Fibroblast of skin of right quadriceps (primary cell): ENCODE measurements around the gene SERPINA4.

ENCODE experiments used
- DNase-seq: peaks from one replicate; pipeline ENCODE4 v3.0.0-alpha.2; 2013

The SERPINA4 gene

DNA sequence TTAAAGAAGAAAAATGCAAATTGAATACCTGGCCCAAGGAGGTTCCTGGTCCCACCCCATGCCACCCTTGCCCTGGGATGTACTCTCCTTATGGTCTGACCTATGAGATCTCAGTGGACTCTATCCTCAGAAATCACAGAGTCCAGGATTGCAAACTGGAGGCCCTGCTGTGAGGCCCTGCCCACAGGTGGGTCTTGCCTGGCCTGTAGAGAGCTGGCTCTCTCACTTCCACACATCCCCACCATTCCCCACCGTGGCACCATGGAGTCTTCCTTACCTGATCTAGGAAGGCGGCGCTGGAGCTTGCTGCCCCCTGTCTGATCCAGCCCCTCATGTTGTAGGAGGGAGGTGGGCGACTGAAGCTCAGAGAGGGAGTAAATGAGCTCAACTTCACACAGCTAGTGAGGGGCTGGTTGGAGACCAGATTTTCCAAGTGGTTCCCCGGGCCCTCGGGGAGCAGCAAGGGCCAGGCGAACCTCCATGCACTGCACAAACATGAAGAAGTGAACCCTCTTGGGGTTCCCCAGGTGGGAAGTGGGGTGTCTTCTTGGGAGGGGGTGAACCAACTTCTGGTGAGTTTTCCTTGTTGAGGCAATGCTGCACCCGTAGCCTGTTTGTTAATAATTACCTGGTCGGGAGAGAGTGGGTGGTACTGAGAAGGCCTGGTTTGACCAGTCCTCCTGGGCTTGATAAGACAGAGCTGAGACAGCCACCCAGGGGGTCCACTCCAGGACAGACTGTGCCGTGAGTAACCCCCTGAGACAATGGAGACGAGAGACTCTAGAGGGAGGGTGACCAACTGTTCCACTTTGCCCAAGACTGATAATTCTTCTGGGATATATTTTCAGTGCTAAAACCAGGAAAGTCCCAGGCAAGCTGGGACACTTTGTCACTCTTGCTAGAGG is at the start of gene SERPINA4:
Gene SERPINA4, plus strand, starts transcription at position 692 of the 905 bp plus-strand sequence. CDS start 2,041 bp downstream, outside the sequence.
- no peak for DNase-seq

- DNase-seq: no peak
These were observed 46.9 kb upstream of the SERPINA4 start for GRCh38 chr14:94514351-94514750.

GRCh38 chr14:94515426-94515825 is 45.8 kb upstream of the SERPINA4 start:
- no peak for DNase-seq

DNA sequence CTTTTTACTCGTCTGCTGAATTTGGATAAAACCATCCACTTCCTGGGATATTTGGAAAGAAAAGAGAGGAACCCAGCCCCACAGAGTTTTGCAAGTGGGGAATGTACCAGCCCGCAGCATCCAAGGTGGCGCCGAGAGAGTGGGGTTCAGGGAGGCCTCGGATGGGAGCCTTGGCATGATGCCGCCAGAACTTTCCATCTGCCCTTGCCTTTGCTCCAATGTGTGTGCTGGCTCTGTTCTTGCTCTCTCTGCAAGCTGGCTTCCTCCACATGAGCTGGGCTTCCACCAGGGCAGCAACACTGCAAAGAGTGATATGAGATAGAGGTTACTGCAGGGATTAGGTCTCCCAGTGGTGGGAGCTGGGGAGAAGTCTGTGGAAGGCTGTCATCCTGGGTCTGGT is 45.4 kb upstream of the SERPINA4 start:
- no peak for DNase-seq

DNA sequence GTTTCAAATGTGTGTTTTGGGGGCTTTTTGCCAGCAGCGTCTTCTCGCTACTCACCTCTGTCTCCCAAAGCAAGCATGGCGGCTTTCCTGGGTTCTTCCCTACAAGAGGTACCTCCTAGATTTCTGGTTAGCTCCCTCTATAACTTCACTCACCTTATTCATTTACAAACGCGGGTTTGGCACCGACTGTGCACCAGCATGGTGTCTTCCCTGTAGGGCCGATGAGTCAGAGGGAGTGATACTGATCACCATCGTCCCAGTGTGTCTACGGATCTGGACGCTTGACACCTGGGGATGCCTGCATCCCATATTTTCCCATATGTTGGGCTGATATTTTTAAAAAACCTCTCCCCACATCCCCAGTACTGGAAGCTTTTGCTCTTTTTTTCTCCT is 44.0 kb upstream of the SERPINA4 start:
- no peak for DNase-seq

- DNase-seq: no peak
These were observed 43.5 kb upstream of the SERPINA4 start for GRCh38 chr14:94517641-94518257.

DNA sequence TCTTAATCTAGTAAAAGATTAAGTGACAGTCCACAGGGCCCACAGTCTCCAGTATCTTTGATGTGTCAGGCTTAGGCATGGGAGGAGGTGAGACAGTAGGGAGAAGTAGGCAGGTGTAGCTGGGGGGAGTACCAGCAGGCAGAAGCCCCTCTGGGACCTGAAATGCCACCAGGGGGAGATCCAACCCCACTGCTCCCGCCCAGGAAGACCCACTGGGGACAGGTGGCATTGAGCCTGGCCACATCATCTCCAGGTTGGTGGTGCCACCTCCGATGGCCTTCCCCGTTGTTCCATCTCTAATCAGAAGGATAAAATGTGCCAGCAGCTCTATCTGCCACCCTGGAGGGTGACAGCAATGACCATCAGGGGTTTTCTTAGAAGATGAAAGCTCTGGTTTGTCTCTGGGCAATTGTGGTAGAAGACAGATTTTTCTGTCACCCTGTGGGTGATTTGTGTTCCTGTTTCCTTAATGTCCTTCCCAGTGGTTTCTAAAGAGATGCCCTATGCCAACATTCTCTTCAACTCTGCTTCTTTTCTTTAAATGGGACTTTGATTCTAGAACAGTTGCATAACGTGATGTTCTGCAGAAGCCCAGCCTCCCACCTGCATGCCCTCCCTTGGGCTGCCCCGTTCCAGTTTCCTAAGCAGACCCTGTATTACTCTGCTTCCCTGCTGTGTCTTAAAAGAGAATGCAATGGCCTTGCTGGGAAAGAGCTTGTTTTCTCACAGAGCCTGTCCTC is 39.7 kb upstream of the SERPINA4 start:
- no peak for DNase-seq

DNA sequence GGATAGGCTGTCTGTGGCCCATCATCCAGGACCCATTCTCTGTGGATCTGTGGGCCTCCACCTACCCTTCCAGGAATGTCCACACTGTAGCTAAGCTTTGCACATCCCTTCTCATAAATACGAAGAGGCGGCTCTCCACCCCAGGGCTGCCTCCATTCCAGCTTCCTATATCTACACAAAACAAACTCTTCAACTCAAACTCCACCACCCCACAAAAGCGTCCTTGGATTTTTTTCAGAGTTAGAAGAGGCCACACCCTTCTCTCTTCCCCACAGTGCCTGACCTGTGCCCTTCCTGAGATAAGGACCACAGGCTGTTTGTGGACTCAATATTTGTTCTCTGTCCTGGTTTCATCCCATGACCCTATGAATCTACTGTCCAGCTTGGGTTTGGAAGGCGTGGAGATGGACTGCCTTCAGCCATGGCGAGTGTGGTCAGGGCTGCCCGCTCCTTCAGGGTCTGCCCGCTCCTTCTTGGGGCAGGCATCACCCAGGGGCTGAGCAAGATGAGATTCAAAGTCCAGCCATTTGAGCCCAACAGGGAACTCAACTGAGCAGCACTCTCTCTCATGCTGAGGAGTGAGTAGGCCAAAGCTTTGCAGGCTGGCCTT is 39.0 kb upstream of the SERPINA4 start:
- DNase-seq: no peak

DNA sequence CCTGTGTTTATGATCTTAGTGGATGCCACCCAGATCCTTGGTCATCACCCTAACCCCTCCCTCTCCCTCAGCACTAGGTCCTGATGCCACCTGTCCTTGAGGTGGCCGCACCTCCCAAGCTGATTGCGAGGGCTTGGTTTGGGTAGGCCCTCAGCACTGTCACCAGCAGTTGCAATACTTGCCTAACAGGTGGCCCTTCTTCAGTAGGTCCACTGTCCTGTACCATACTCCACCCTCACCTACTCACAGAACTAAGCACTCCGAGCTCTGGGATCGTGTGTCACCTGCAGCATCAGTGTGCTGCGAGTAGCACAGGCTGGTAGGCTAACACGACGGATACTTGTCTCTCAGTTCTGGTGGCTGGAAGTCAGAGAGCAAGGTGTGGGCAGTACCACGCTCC is 38.0 kb upstream of the SERPINA4 start:
- no peak for DNase-seq

GRCh38 chr14:94524093-94524492 is 37.1 kb upstream of the SERPINA4 start:
- no peak for DNase-seq

DNA sequence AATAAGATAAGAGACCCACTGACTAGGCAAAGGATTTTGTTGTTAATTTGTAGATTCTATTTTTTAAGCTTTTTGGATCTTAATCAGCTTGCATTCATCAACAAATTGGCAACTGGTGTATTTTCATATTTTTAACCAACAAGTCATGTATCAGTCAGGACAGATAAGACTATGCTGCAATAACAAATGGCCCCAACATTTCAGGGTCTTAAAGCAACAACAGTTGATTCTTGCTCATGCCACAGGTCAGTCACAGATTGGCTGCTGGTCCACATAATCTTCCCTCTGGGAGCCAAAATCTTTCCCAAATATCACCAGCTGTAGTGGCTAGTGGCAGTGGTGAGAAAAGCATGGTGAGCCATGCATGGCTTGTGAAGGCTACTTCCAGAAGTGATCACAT is 30.1 kb upstream of the SERPINA4 start:
- no peak for DNase-seq

- DNase-seq: no peak
These were observed 28.8 kb upstream of the SERPINA4 start for GRCh38 chr14:94532447-94532846.

GRCh38 chr14:94535506-94535905 is 25.7 kb upstream of the SERPINA4 start:
- no peak for DNase-seq

DNA sequence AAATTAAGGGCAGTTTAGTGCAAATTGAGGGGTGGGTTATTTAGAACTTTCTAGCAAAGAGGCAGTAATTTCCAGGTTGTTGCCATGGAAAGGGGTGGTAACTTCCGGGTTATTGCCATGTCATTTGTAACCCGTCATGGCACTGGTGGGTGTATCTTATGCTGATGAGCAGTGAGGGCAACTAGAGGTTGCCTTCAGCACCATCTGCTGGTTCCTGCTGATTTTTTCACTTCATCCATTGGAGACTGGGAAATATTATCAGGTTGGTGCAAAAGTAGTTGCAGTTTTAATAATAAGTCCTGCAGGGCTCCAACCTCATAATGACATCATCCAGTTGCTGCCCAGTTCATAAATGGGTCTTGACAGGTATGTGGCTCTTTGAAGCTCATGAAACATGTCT is 24.4 kb upstream of the SERPINA4 start:
- no peak for DNase-seq

DNA sequence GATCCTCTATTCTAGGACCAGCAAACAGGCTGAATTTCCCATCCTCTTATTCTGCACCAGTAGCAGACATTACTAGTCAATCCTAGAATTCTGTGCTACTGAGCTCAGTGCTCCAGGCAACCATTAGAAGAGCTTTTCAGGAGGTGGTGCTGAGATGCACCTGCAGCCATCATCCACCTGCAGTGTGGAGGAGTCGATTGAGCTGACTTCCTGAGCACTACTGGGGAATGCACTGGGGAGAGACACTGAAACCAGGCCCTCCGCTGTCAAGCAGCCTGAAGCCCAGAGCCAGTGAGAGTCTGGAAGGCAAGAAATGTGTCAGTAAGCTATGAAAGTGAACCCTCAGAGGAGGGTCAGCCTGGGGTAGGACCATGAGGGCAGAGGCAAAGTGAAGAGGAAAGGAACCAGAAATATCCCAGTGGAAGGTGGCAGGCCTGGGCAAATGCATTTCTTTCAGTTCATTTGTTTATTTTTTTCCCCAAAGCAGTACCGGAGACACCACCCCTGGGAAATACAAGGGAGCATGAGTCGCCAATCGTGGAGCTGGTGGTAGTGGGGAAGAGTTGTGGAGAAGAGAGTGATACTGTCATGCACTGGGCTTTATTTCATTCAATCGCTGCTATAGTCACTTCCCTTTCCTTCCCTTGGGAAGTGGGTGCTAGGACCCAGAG is 23.0 kb upstream of the SERPINA4 start:
- no peak for DNase-seq

DNA sequence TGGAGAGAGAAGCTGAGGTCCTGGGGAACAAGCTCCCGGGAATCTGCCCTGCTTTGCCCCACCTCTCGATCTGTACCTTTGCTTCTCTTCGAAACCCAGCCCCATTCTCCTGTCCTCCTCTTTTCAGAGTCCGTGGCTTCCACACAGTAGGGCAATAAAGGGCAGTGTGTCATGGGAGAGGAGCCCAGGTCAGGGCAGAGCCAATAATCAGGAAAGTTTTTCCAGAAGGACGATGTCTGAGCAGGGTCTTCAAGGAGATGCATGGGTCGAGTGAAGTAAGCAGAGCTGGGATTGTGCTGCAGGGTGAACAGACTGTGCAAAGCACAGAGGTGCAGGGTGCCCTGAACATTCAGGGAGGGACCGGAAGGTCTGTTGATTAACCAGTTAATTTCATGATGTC is 22.1 kb upstream of the SERPINA4 start:
- DNase-seq: no peak

DNA sequence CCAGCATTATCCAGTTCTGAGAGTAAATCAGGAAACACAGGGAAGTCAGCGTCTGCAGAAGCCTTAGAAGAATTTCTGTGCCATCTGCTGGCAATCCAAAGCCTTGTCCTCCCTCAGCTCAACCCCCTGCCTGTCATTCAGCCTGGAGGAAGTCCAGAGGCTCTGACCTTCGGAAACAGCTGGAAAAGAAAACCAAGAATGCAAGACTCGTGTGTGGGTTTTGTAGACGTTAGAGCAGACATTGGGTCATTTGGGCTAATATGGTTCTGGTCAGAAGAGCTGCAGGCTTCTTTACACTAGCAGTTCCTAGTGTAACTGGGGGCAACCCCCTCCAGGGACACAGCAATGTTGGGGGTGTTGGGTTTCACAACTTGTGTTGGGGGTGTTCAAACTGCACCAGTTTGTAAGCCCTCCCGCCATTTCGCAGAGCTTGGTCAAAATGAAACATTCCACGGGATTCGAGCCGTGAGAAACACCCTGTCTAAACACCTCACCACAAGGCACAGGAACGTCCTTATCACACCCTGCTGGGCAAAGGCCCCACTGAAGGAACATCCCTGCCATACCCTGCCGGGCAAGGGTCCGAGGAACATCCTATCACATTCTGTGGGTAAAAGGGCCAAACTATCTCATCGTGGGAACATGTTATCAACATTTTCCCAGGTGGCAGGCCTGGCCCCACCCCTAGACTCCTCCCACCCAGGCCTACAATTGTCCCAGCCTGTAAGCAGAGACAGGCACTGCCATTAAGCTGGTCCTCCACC is 21.0 kb upstream of the SERPINA4 start:
- no peak for DNase-seq

DNA sequence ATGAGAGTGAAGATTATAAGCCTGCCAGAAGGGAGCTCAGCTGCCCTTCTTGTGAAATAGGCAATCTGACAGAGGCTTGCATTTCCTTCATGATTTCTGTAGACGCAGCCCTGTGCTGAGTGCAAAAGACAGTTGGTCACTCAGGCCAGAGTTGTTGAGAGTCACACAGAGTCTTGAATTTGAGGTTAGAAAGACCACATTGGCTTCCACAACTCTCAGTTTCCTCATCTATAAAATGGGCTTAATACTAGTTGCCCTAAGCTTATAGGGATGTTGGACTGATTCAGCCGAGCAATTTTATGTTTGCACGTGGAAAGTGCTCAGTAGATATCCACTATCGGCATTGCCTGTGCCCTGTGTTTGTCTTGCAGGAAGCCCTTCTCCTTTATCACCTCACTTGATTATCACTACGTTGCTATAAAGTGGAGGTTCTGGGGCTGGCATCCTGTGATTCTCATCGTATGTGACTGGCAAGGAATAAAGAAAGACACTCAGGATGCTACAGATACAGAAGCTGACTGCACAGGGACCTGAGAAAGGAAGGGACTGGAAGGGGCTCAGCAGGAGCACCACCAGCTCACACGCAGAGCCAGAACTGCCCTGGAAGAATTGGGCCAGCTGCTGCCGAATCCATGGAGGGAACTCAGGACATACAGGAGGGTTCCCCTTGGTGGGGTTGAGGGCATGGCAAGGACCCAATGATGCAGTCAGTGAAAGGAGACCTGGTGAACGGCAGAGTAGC is 19.8 kb upstream of the SERPINA4 start:
- no peak for DNase-seq

DNA sequence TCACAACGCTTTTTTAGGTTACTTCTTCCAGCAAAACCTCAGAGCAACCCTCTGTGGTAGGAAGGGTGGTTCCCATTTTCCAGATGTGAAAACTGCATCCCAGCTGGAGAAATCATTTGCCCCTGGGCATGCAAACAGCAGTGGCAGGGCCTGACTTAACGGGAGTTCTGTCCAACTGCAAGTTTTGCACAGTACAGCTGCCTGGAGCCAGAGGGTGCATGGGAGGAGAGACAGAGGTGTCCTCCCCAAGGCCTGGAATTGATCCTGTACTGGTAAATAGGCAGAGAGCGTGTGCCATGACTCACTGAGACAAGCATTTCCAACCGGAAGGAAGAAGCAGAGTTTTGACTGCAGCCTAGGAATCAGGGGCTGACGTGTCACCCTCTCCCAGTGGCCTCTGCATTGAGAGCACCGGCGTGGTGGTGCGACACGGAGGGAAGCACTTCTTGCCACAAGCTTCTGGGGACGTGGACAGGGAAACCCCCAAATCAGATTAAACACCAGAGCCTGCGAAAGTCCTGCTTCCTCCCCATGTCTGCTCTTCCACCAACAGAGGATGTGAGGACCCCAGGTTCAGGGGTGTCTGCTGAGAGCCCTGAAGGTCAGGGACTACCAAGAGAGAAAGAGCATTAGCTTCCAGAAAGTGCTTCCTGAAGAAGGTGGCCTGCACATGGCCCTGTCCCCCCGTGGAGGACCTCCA is 19.0 kb upstream of the SERPINA4 start:
- peak; percentile 60 for DNase-seq

- DNase-seq: no peak
These were observed 18.3 kb upstream of the SERPINA4 start for GRCh38 chr14:94542811-94543440.
